C4-2B (cell line): ENCODE results near the gene SPDYE2B.
"Not testable (repeated sequence)": the region's sequence is repeated elsewhere in the genome, so short reads cannot be mapped to it uniquely, and the experiment has no call there.

Experiments
- ZFX ChIP-seq: fragments of 450-650 bp; IDR thresholded peaks from 2 replicates; pipeline ENCODE4 v1.6.1; 2017
- TF ChIP-seq, protein P1 (sequence below): fragments of 450-650 bp; conservative IDR thresholded peaks from 2 replicates; pipeline ENCODE4 v1.5.1; 2017; ENCODE audit warnings: mild to moderate bottlenecking

GRCh38 chr7:102688299-102689036 lies 38.3 kb downstream of the SPDYE2B start:
- TF ChIP-seq, protein P1, sequence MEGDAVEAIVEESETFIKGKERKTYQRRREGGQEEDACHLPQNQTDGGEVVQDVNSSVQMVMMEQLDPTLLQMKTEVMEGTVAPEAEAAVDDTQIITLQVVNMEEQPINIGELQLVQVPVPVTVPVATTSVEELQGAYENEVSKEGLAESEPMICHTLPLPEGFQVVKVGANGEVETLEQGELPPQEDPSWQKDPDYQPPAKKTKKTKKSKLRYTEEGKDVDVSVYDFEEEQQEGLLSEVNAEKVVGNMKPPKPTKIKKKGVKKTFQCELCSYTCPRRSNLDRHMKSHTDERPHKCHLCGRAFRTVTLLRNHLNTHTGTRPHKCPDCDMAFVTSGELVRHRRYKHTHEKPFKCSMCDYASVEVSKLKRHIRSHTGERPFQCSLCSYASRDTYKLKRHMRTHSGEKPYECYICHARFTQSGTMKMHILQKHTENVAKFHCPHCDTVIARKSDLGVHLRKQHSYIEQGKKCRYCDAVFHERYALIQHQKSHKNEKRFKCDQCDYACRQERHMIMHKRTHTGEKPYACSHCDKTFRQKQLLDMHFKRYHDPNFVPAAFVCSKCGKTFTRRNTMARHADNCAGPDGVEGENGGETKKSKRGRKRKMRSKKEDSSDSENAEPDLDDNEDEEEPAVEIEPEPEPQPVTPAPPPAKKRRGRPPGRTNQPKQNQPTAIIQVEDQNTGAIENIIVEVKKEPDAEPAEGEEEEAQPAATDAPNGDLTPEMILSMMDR, result not testable (repeated sequence)
- not testable (repeated sequence) for TF ChIP-seq ZFX
